ENCODE data around the gene CPM. TPM values are rescaled to one million over a fixed set of nuclear protein-coding genes. Genes with fewer than 3 reads are reported as not detected.

The CPM gene
- total RNA-seq, 1 donor from 2014 or later = not detected

DNA sequence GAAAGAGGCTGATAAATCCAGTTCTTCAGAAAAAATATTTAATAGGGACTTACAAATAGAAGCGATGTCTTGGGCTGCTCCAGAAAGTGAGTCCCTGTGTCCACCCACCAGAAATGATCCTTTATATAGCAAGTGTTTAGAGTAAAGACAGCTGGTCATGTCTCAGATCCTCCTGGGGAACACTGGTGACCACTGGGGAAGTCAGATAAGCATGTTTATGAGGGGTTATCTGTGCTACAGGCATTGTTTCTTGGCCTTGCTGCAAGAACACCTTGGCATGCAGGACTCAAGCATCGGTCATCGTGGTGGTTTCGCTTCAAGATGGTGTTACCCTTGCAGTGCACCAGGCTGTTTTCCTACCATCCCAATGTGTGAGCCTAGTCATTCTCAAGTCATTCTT is 27.2 kb downstream of the CPM start:
- Mint-ChIP-seq H3K9me3 (no peaks in the 10 kb centered on the region), H3K27ac (ENCODE audit: unreplicated experiment) (no peak overlapping the region), H3K4me1 (no peaks in the 10 kb centered on the region), H3K4me3 (no peak overlapping the region), H3K36me3 (ENCODE audit: low read depth) (no peaks in the 10 kb centered on the region), H3K27me3 (ENCODE audit: low read depth) (no peaks in the 10 kb centered on the region)
- TF ChIP-seq, protein P1, sequence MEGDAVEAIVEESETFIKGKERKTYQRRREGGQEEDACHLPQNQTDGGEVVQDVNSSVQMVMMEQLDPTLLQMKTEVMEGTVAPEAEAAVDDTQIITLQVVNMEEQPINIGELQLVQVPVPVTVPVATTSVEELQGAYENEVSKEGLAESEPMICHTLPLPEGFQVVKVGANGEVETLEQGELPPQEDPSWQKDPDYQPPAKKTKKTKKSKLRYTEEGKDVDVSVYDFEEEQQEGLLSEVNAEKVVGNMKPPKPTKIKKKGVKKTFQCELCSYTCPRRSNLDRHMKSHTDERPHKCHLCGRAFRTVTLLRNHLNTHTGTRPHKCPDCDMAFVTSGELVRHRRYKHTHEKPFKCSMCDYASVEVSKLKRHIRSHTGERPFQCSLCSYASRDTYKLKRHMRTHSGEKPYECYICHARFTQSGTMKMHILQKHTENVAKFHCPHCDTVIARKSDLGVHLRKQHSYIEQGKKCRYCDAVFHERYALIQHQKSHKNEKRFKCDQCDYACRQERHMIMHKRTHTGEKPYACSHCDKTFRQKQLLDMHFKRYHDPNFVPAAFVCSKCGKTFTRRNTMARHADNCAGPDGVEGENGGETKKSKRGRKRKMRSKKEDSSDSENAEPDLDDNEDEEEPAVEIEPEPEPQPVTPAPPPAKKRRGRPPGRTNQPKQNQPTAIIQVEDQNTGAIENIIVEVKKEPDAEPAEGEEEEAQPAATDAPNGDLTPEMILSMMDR (conservative IDR thresholded peaks at IDR 0.05) = no peak
- DNase-seq (ENCODE audit: low read depth, low spot score) = no peak

DNA sequence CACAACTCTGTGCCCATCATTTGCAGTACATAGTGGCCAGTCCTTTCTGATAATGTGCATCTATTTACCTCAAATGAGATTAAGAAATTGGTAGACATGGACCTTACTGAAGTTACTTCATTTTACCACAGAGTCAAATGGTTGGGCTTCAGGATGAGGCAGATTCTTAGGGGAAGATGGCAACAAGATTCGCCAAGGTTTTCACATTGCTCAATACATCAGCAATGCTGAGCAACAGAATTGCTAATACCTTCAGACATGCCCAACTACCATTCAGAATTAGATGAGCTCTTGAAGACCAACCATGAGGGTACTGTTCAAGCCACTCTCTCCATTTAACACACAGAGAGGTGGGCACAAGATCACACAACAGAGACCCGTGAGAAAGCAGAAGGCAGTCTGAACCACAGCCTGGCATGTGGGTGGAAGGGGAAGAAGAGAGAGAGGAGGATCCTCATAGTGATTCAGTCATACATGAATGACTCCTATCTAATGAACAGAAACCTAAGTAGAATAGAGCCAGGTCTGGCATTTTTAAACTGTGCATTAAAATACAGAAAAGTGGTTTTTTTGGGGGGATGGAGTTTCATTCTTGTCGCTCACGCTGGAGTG is 28.5 kb downstream of the CPM start:
- DNase-seq (ENCODE audit: low read depth, low spot score) = no peak
- Mint-ChIP-seq H3K4me3 (no peak overlapping the region), H3K9me3 (no peaks in the 10 kb centered on the region), H3K27me3 (ENCODE audit: low read depth) (no peaks in the 10 kb centered on the region), H3K27ac (ENCODE audit: unreplicated experiment) (no peak overlapping the region), H3K36me3 (ENCODE audit: low read depth) (no peaks in the 10 kb centered on the region), H3K4me1 (no peaks in the 10 kb centered on the region)
- TF ChIP-seq, protein P1 (conservative IDR thresholded peaks at IDR 0.05) = no peak

DNA sequence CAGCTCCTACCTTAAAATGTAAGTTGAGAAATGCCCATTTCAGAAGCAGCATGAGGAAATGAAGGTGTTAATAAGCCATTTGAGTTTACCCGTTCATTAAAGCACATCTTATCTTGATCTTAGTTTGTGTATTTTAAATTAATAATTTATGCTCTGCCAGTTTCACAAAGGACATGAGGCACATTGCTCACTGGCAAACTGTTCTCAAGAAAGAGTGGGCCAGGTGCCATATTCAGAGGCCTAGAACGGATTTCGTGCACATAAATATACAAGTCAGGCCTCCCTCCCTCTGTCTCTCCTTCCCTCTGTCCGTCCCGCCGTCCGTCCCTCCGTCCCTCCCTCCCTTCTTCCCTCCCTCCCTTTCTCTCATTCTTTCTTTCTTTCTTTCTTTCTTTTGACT is 29.5 kb downstream of the CPM start:
- Mint-ChIP-seq H3K4me1 (no peaks in the 10 kb centered on the region), H3K9me3 (no peaks in the 10 kb centered on the region), H3K27ac (ENCODE audit: unreplicated experiment) (no peak overlapping the region), H3K27me3 (ENCODE audit: low read depth) (no peaks in the 10 kb centered on the region), H3K4me3 (no peak overlapping the region), H3K36me3 (ENCODE audit: low read depth) (no peaks in the 10 kb centered on the region)
- TF ChIP-seq, protein P1 (conservative IDR thresholded peaks at IDR 0.05) = no peak
- DNase-seq (ENCODE audit: low read depth, low spot score) = no peak

DNA sequence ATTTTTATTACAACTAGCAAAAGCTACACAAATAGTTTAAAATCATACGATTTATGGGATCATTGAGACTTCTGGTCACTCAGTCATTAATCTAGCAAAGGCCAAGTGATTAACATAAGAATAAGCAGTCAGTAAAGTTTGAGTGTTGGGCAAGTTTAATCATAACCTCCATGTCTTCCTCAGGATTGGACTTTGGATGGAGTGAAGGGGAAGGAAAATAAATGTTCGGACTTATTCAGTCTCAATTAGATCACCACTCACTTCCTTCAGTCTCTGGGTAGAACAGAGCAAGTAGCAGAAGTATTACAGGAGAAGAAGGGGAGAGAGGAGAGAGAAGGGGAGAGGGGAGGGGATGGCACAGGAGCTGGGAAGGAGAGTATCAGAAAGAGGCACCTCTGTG is 31.4 kb downstream of the CPM start:
- Mint-ChIP-seq H3K36me3 (ENCODE audit: low read depth) (no peaks in the 10 kb centered on the region), H3K27me3 (ENCODE audit: low read depth) (no peaks in the 10 kb centered on the region), H3K9me3 (no peaks in the 10 kb centered on the region), H3K4me3 (no peak overlapping the region), H3K4me1 (no peaks in the 10 kb centered on the region), H3K27ac (ENCODE audit: unreplicated experiment) (no peak overlapping the region)
- TF ChIP-seq, protein P1 (conservative IDR thresholded peaks at IDR 0.05) = no peak
- no peak for DNase-seq (ENCODE audit: low read depth, low spot score)

DNA sequence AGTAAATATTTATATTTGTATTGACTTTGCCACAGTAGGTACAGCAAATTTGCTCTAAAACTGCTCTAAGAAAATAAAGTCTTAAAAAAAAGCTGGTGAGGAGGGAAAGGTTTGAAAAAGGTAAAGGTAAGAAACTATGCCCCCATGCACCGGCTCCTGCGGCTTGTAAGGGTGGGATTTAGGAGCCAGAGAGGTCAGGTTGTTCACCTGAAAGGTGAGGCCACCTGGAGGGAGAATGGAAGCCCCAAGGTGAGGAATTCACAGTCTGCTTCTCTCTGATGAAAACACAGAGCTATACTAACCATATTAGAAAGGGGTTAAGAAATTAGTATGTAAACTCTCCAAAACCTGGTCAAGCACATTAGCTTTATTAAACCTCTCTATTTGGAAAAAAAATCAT is 31.8 kb downstream of the CPM start:
- no peaks in the 10 kb centered on the region for H3K27me3 Mint-ChIP-seq (ENCODE audit: low read depth)
- H3K4me1 Mint-ChIP-seq = no peaks in the 10 kb centered on the region
- H3K36me3 Mint-ChIP-seq (ENCODE audit: low read depth) = no peaks in the 10 kb centered on the region
- no peak for DNase-seq (ENCODE audit: low read depth, low spot score)
- TF ChIP-seq, protein P1 (conservative IDR thresholded peaks at IDR 0.05) = no peak
- H3K9me3 Mint-ChIP-seq = no peaks in the 10 kb centered on the region
- no peak overlapping the region for H3K27ac Mint-ChIP-seq (ENCODE audit: unreplicated experiment)
- H3K4me3 Mint-ChIP-seq = no peak overlapping the region

Measured in neural crest cell (in vitro differentiated cells).